GM12878 (cell line): ENCODE measurements around the gene MRM3. TPM values are rescaled to one million over a fixed set of nuclear protein-coding genes. Genes with fewer than 3 reads are reported as not detected.

Experiments
- CHD4 ChIP-seq: fragments of 200-600 bp; sonication (generic); IDR thresholded peaks from 2 replicates; pipeline ENCODE4 v1.6.1; 2016; ENCODE audit warnings: mild to moderate bottlenecking
- EED ChIP-seq: sonication (generic); IDR thresholded peaks from 2 replicates; pipeline ENCODE4 v1.6.1; 2016; ENCODE audit warnings: antibody characterized with exemption, low read depth
- ELK1 ChIP-seq: IDR thresholded peaks from 2 replicates; pipeline ENCODE4 v1.6.1; 2012; ENCODE audit warnings: low read depth, low read length, improper control_type of control experiment
- ETV6 ChIP-seq, 2 experiments: fragments of 450-650 bp in 1 of 2; IDR thresholded peaks in 1 of 2; conservative IDR thresholded peaks in 1 of 2; 2 replicates each; pipeline ENCODE4 v1.6.1; 2014; ENCODE audit warnings: antibody characterized with exemption in 1 of 2, borderline replicate concordance in 1 of 2, low read depth in 1 of 2, mild to moderate bottlenecking in 1 of 2, moderate library complexity in 1 of 2
- FOS ChIP-seq: IDR thresholded peaks from 3 replicates; pipeline ENCODE4 v1.6.1; 2011; ENCODE audit warnings: borderline replicate concordance; ENCODE audit not compliant: insufficient read length; ENCODE audit errors: extremely low read depth
- GABPA ChIP-seq: IDR thresholded peaks from 2 replicates; pipeline ENCODE4 v1.6.1; 2014; ENCODE audit warnings: antibody characterized with exemption, low read depth, mild to moderate bottlenecking, inconsistent platforms
- JUNB ChIP-seq: IDR thresholded peaks from 2 replicates; pipeline ENCODE4 v1.6.1; 2016; ENCODE audit warnings: antibody characterized with exemption, mild to moderate bottlenecking
- JUND ChIP-seq: IDR thresholded peaks from 2 replicates; pipeline ENCODE4 v1.6.1; 2012; ENCODE audit warnings: low read depth, mild to moderate bottlenecking, low read length, improper control_type of control experiment, moderate library complexity
- KDM1A ChIP-seq: fragments of 200-600 bp; sonication (generic); IDR thresholded peaks from 2 replicates; pipeline ENCODE4 v1.6.1; 2016; ENCODE audit warnings: borderline replicate concordance
- MAX ChIP-seq: IDR thresholded peaks from 2 replicates; pipeline ENCODE4 v1.6.1; 2012; ENCODE audit warnings: low read depth, low read length, improper control_type of control experiment
- MEF2A ChIP-seq: IDR thresholded peaks from 2 replicates; pipeline ENCODE4 v1.6.1; 2011; ENCODE audit warnings: low read depth, mild to moderate bottlenecking, low read length, moderate library complexity; ENCODE audit not compliant: insufficient read depth
- NFYA ChIP-seq: IDR thresholded peaks from 2 replicates; pipeline ENCODE4 v1.6.1; 2011; ENCODE audit warnings: low read depth, mild to moderate bottlenecking, low read length, improper control_type of control experiment, borderline replicate concordance
- NR2C1 ChIP-seq: fragments of 450-650 bp; IDR thresholded peaks from 2 replicates; pipeline ENCODE4 v1.6.1; 2017; ENCODE audit warnings: antibody characterized with exemption, mild to moderate bottlenecking, moderate library complexity
- NR2F1 ChIP-seq: fragments of 450-650 bp; conservative IDR thresholded peaks from 2 replicates; pipeline ENCODE4 v1.6.1; 2017; ENCODE audit warnings: mild to moderate bottlenecking
- PAX8 ChIP-seq: fragments of 450-650 bp; IDR thresholded peaks from 2 replicates; pipeline ENCODE4 v1.6.1; 2017; ENCODE audit warnings: mild to moderate bottlenecking, moderate library complexity
- RBBP5 ChIP-seq: fragments of 200-600 bp; sonication (generic); conservative IDR thresholded peaks from 2 replicates; pipeline ENCODE4 v1.6.1; 2016
- RCOR1 ChIP-seq: conservative IDR thresholded peaks from 2 replicates; pipeline ENCODE4 v1.6.1; 2012; ENCODE audit warnings: low read depth, low read length, improper control_type of control experiment
- SMARCA5 ChIP-seq: fragments of 450-650 bp; IDR thresholded peaks from 2 replicates; pipeline ENCODE4 v1.6.1; 2017; ENCODE audit warnings: mild to moderate bottlenecking
- SREBF1 ChIP-seq: IDR thresholded peaks from 2 replicates; pipeline ENCODE4 v1.6.1; 2012; ENCODE audit warnings: mild to moderate bottlenecking, low read length
- TCF12 ChIP-seq: IDR thresholded peaks from 2 replicates; pipeline ENCODE4 v1.6.1; 2011; ENCODE audit warnings: low read depth, mild to moderate bottlenecking, low read length
- TCF7 ChIP-seq: IDR thresholded peaks from 2 replicates; pipeline ENCODE4 v1.6.1; 2014; ENCODE audit warnings: antibody characterized with exemption, borderline replicate concordance
- polyA plus RNA-seq, 11 experiments: library from polyadenylated mRNA; depleted of rRNA in 4 of 11; unstranded in 6 of 11; stranded (reverse) in 5 of 11; fragments of >200 nt; fragmentation: Nextera tagmentation in 4 of 11; fragmentation: Illumina TruSeq in 1 of 11; extraction: Ambion mirVana in 4 of 11; extraction: Trizol in 1 of 11; gene quantifications; 1 replicate in 1 of 11; 2 replicates in 10 of 11; pipeline versions ENCODE4 v1.2.1 to v1.2.3, GENCODE V29; 2011 to 2016; ENCODE audit warnings: inconsistent platforms in 2 of 11, missing spikeins in 2 of 11, low read depth in 1 of 11
- total RNA-seq, 4 experiments: library from RNA; depleted of rRNA in 3 of 4; stranded (reverse); fragments of >200 nt in 3 of 4; fragmentation: Illumina TruSeq in 1 of 4; extraction: Trizol in 1 of 4; gene quantifications; 2 replicates each; pipeline versions ENCODE4 v1.2.1 to v1.2.3, GENCODE V29; 2013 to 2021
- TF ChIP-seq, protein P1 (sequence below): IDR thresholded peaks from 2 replicates; pipeline ENCODE4 v1.6.1; 2012; ENCODE audit warnings: improper control_type of control experiment, low read depth, low read length; ENCODE audit not compliant: insufficient replicate concordance
- TF ChIP-seq, protein P2 (sequence below): fragments of 450-650 bp; IDR thresholded peaks from 2 replicates; pipeline ENCODE4 v1.6.1; 2016; ENCODE audit warnings: mild to moderate bottlenecking
- TF ChIP-seq, protein P3 (sequence below): IDR thresholded peaks from 2 replicates; pipeline ENCODE4 v1.6.1; 2011; ENCODE audit warnings: borderline replicate concordance, low read depth, mild to moderate bottlenecking, moderate library complexity, low read length; ENCODE audit not compliant: insufficient read depth, poor library complexity, severe bottlenecking

The MRM3 gene
- total and polyA plus RNA-seq, 10 of the 15 experiments (the other 5 are each of a cell fraction or from before 2014, with no cell fraction given) = 2.3 to 48.9 (median 26.6) TPM

- TF ChIP-seq MAX = no peak
- TF ChIP-seq NR2C1 = no peak
- no peak for TF ChIP-seq ETV6 (conservative IDR thresholded peaks at IDR 0.05 in 1 of 2, IDR thresholded peaks at IDR 0.05 in 1 of 2; ENCODE audit: borderline replicate concordance in 1 of 2, low read depth in 1 of 2)
- no peak for TF ChIP-seq TCF12
- no peak for TF ChIP-seq JUND
- no peak for TF ChIP-seq RCOR1
- no peak for TF ChIP-seq GABPA
- TF ChIP-seq NFYA = no peak
- no peak for TF ChIP-seq JUNB
- TF ChIP-seq, protein P1, sequence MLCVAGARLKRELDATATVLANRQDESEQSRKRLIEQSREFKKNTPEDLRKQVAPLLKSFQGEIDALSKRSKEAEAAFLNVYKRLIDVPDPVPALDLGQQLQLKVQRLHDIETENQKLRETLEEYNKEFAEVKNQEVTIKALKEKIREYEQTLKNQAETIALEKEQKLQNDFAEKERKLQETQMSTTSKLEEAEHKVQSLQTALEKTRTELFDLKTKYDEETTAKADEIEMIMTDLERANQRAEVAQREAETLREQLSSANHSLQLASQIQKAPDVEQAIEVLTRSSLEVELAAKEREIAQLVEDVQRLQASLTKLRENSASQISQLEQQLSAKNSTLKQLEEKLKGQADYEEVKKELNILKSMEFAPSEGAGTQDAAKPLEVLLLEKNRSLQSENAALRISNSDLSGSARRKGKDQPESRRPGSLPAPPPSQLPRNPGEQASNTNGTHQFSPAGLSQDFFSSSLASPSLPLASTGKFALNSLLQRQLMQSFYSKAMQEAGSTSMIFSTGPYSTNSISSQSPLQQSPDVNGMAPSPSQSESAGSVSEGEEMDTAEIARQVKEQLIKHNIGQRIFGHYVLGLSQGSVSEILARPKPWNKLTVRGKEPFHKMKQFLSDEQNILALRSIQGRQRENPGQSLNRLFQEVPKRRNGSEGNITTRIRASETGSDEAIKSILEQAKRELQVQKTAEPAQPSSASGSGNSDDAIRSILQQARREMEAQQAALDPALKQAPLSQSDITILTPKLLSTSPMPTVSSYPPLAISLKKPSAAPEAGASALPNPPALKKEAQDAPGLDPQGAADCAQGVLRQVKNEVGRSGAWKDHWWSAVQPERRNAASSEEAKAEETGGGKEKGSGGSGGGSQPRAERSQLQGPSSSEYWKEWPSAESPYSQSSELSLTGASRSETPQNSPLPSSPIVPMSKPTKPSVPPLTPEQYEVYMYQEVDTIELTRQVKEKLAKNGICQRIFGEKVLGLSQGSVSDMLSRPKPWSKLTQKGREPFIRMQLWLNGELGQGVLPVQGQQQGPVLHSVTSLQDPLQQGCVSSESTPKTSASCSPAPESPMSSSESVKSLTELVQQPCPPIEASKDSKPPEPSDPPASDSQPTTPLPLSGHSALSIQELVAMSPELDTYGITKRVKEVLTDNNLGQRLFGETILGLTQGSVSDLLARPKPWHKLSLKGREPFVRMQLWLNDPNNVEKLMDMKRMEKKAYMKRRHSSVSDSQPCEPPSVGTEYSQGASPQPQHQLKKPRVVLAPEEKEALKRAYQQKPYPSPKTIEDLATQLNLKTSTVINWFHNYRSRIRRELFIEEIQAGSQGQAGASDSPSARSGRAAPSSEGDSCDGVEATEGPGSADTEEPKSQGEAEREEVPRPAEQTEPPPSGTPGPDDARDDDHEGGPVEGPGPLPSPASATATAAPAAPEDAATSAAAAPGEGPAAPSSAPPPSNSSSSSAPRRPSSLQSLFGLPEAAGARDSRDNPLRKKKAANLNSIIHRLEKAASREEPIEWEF = no peak
- TF ChIP-seq KDM1A = no peak
- no peak for TF ChIP-seq SREBF1
- TF ChIP-seq MEF2A = no peak
- TF ChIP-seq EED = no peak
- no peak for TF ChIP-seq ELK1
- TF ChIP-seq CHD4 = no peak
- peak; percentile 73; the same call in 1 of the 2 replicates for TF ChIP-seq NR2F1
- TF ChIP-seq TCF7 = no peak
- TF ChIP-seq SMARCA5 = no peak
- TF ChIP-seq, protein P2, sequence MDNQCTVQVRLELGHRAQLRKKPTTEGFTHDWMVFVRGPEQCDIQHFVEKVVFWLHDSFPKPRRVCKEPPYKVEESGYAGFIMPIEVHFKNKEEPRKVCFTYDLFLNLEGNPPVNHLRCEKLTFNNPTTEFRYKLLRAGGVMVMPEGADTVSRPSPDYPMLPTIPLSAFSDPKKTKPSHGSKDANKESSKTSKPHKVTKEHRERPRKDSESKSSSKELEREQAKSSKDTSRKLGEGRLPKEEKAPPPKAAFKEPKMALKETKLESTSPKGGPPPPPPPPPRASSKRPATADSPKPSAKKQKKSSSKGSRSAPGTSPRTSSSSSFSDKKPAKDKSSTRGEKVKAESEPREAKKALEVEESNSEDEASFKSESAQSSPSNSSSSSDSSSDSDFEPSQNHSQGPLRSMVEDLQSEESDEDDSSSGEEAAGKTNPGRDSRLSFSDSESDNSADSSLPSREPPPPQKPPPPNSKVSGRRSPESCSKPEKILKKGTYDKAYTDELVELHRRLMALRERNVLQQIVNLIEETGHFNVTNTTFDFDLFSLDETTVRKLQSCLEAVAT = no peak
- no peak for TF ChIP-seq PAX8
- TF ChIP-seq, protein P3, sequence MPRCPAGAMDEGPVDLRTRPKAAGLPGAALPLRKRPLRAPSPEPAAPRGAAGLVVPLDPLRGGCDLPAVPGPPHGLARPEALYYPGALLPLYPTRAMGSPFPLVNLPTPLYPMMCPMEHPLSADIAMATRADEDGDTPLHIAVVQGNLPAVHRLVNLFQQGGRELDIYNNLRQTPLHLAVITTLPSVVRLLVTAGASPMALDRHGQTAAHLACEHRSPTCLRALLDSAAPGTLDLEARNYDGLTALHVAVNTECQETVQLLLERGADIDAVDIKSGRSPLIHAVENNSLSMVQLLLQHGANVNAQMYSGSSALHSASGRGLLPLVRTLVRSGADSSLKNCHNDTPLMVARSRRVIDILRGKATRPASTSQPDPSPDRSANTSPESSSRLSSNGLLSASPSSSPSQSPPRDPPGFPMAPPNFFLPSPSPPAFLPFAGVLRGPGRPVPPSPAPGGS = no peak
- no peak for TF ChIP-seq RBBP5
- TF ChIP-seq FOS = no peak
Measured at GRCh38 chr17:823501-823902, 41.3 kb downstream of the MRM3 start (continued).
